ENCODE measurements around the gene RHAG.

The RHAG gene

GRCh38 chr6:49565261-49565660 lies 71.4 kb downstream of the RHAG start:
- no peak for DNase-seq (ENCODE audit: low read depth in 4 of 4, low spot score in 1 of 4)

GRCh38 chr6:49564552-49564951 lies 72.1 kb downstream of the RHAG start:
- no peak for DNase-seq (ENCODE audit: low read depth in 4 of 4, low spot score in 1 of 4)

GRCh38 chr6:49563006-49563886 lies 73.4 kb downstream of the RHAG start:
- DNase-seq (ENCODE audit: low read depth in 4 of 4, low spot score in 1 of 4), result no peak

- no peak for DNase-seq (ENCODE audit: low read depth in 4 of 4, low spot score in 1 of 4)
Observed at GRCh38 chr6:49558238-49558637, 78.4 kb downstream of the RHAG start.

- no peak for DNase-seq (ENCODE audit: low read depth in 4 of 4, low spot score in 1 of 4)
Observed at GRCh38 chr6:49557177-49557576, 79.5 kb downstream of the RHAG start.

GRCh38 chr6:49556429-49556837 lies 80.2 kb downstream of the RHAG start:
- no peak for DNase-seq (ENCODE audit: low read depth in 4 of 4, low spot score in 1 of 4)

GRCh38 chr6:49555951-49556350 lies 80.7 kb downstream of the RHAG start:
- no peak for DNase-seq (ENCODE audit: low read depth in 4 of 4, low spot score in 1 of 4)
